IMR-90 (cell line): Measurements from ENCODE around the gene USP24. TPM values are rescaled to one million over a fixed set of nuclear protein-coding genes. Genes with fewer than 3 reads are reported as not detected.

Source experiments
- ATAC-seq: fragments of 200-7000 bp; cut with Tn5 transposase; 2 replicates; pipeline ENCODE4 v1.9.1; 2020; ENCODE audit warnings: low read depth, mild to moderate bottlenecking, moderate library complexity
- BruUV-seq: library from RNA; stranded (reverse); fragments of 400-500 nt; replicated peaks from 2 replicates; lab custom pipeline; 2021; lab: Mats Ljungman, UMichigan
- CTCF ChIA-PET: fragments of 300-600 bp; formaldehyde crosslinking; extraction: SDS; loops from one replicate; lab custom pipeline; 2021; ENCODE audit warnings: antibody characterized with exemption; lab: Yijun Ruan, JAX
- POLR2A ChIA-PET: fragments of 300-600 bp; sonication (Branson Sonifier 250); formaldehyde crosslinking; loops from one replicate; lab custom pipeline; 2022; ENCODE audit warnings: antibody characterized with exemption; ENCODE audit not compliant: unreplicated experiment; lab: Charles Lee
- DNase-seq: peaks from one replicate; pipeline ENCODE4 v3.0.0; 2013
- H2AFZ ChIP-seq: replicated peaks from 2 replicates; pipeline ENCODE3; 2013; ENCODE audit warnings: low read length, mild to moderate bottlenecking; ENCODE audit not compliant: poor library complexity
- H2AK5ac ChIP-seq: 2 replicates; pipeline ENCODE4 v1.6.1; 2013; ENCODE audit warnings: low read depth, low read length, inconsistent platforms
- H2AK9ac ChIP-seq: replicated peaks from 2 replicates; pipeline ENCODE3; 2013; ENCODE audit warnings: mild to moderate bottlenecking, low read depth, low read length, moderate library complexity; ENCODE audit not compliant: poor library complexity
- H2BK120ac ChIP-seq: 2 replicates; pipeline ENCODE4 v1.6.1; 2013; ENCODE audit warnings: low read depth, low read length, inconsistent platforms
- H2BK15ac ChIP-seq: 3 replicates; pipeline ENCODE4 v1.6.1; 2013; ENCODE audit warnings: low read depth, low read length, inconsistent platforms
- H2BK20ac ChIP-seq: 2 replicates; pipeline ENCODE4 v1.6.1; 2013; ENCODE audit warnings: low read depth, mild to moderate bottlenecking, inconsistent platforms, low read length, moderate library complexity
- H2BK5ac ChIP-seq: 2 replicates; pipeline ENCODE4 v1.6.1; 2013; ENCODE audit warnings: mild to moderate bottlenecking, low read depth, low read length, inconsistent platforms; ENCODE audit not compliant: poor library complexity, severe bottlenecking
- H3K14ac ChIP-seq: replicated peaks from 2 replicates; pipeline ENCODE4 v1.6.1; 2013; ENCODE audit warnings: low read depth, low read length, inconsistent platforms
- H3K18ac ChIP-seq: 2 replicates; pipeline ENCODE4 v1.6.1; 2013; ENCODE audit warnings: low read depth, low read length, control low read depth
- H3K23ac ChIP-seq: 2 replicates; pipeline ENCODE4 v1.6.1; 2013; ENCODE audit warnings: low read depth, low read length, inconsistent platforms
- H3K27ac ChIP-seq: 2 replicates; pipeline ENCODE4 v1.5.1; 2013; ENCODE audit warnings: mild to moderate bottlenecking, control low read depth, low read length; ENCODE audit not compliant: insufficient read depth
- H3K27me3 ChIP-seq: 2 replicates; pipeline ENCODE4 v1.6.1; 2013; ENCODE audit warnings: low read length; ENCODE audit not compliant: control insufficient read depth, insufficient read depth
- H3K36me3 ChIP-seq: 2 replicates; pipeline ENCODE4 v1.6.1; 2013; ENCODE audit warnings: low read length, mixed read lengths; ENCODE audit not compliant: control insufficient read depth, insufficient read depth
- H3K4ac ChIP-seq: 2 replicates; pipeline ENCODE4 v1.6.1; 2013; ENCODE audit warnings: low read depth, low read length, inconsistent platforms
- H3K4me1 ChIP-seq: 2 replicates; pipeline ENCODE4 v1.6.1; 2013; ENCODE audit warnings: low read length, mixed read lengths; ENCODE audit not compliant: control insufficient read depth, insufficient read depth
- H3K4me2 ChIP-seq: 2 replicates; pipeline ENCODE4 v1.6.1; 2013; ENCODE audit warnings: low read depth, mild to moderate bottlenecking, control low read depth, low read length, moderate library complexity
- H3K4me3 ChIP-seq: 2 replicates; pipeline ENCODE4 v1.5.1; 2013; ENCODE audit warnings: low read depth, mild to moderate bottlenecking, control low read depth, low read length, moderate library complexity; ENCODE audit not compliant: insufficient read depth
- H3K56ac ChIP-seq: 2 replicates; pipeline ENCODE4 v1.6.1; 2013; ENCODE audit warnings: low read length, inconsistent platforms; ENCODE audit not compliant: insufficient read depth; ENCODE audit errors: extremely low read depth
- H3K79me1 ChIP-seq, 2 experiments: 2 replicates each; pipeline ENCODE4 v1.6.1; 2013; ENCODE audit warnings: low read length in 2 of 2, inconsistent platforms in 1 of 2, low read depth in 1 of 2
- H3K9ac ChIP-seq: 2 replicates; pipeline ENCODE4 v1.6.1; 2013; ENCODE audit warnings: low read depth, low read length, control low read depth
- H3K9me1 ChIP-seq: 2 replicates; pipeline ENCODE4 v1.6.1; 2013; ENCODE audit warnings: low read length, inconsistent platforms; ENCODE audit not compliant: insufficient read depth
- H3K9me3 ChIP-seq: 2 replicates; pipeline ENCODE4 v1.6.1; 2013; ENCODE audit warnings: low read length; ENCODE audit not compliant: control insufficient read depth, insufficient read depth
- H4K20me1 ChIP-seq: 2 replicates; pipeline ENCODE4 v1.6.1; 2013; ENCODE audit warnings: low read length, inconsistent platforms; ENCODE audit not compliant: insufficient read depth
- H4K5ac ChIP-seq: 2 replicates; pipeline ENCODE4 v1.6.1; 2013; ENCODE audit warnings: mild to moderate bottlenecking, low read depth, low read length, control low read depth
- H4K8ac ChIP-seq, 2 experiments: 2 replicates each; pipeline ENCODE4 v1.6.1; 2013; ENCODE audit warnings: low read depth in 2 of 2, low read length in 2 of 2, control low read depth in 1 of 2, inconsistent platforms in 1 of 2
- H4K91ac ChIP-seq: 2 replicates; pipeline ENCODE4 v1.6.1; 2013; ENCODE audit warnings: low read depth, low read length, inconsistent platforms; ENCODE audit not compliant: insufficient read depth
- BHLHE40 ChIP-seq: fragments of 150-350 bp; IDR thresholded peaks from 2 replicates; pipeline ENCODE4 v1.6.1; 2016; ENCODE audit warnings: mild to moderate bottlenecking, low read depth, low read length
- CHD1 ChIP-seq: IDR thresholded peaks from 2 replicates; pipeline ENCODE4 v1.6.1; 2012; ENCODE audit warnings: low read depth, low read length, improper control_type of control experiment
- FOS ChIP-seq: fragments of 150-350 bp; IDR thresholded peaks from 2 replicates; pipeline ENCODE4 v1.6.1; 2016; ENCODE audit warnings: low read depth, low read length
- MAFK ChIP-seq: IDR thresholded peaks from 2 replicates; pipeline ENCODE4 v1.6.1; 2012; ENCODE audit warnings: low read depth, low read length, improper control_type of control experiment
- MAZ ChIP-seq: IDR thresholded peaks from 2 replicates; pipeline ENCODE4 v1.6.1; 2012; ENCODE audit warnings: low read depth, mild to moderate bottlenecking, low read length, improper control_type of control experiment, moderate library complexity, borderline replicate concordance
- SMC3 ChIP-seq: fragments of 150-350 bp; IDR thresholded peaks from 2 replicates; pipeline ENCODE4 v1.6.1; 2016; ENCODE audit warnings: low read depth, mild to moderate bottlenecking, antibody characterized with exemption, low read length, moderate library complexity
- WGBS, 2 experiments: methylation state at CpG; one replicate each; pipeline versions ENCODE4 v1.1.5 to v1.1.7; 2013; ENCODE audit warnings: missing lambda C conversion rate in 2 of 2; ENCODE audit not compliant: insufficient read length in 1 of 2; ENCODE audit errors: extremely low coverage in 2 of 2; 5-methylcytosine and 5-hydroxymethylcytosine counted together
- dilution Hi-C: fragments of 300-500 bp; cut with HindIII; formaldehyde crosslinking; loops from one replicate; pipeline ENCODE4 v1.14.3; 2018; ENCODE audit warnings: low sequenced_read_pairs; ENCODE audit not compliant: unreplicated experiment
- in situ Hi-C: fragments of 300-500 bp; cut with MboI; formaldehyde crosslinking; loops from 3 replicates; pipeline ENCODE4 v1.14.3; 2019; ENCODE audit warnings: low sequenced_read_pairs, inconsistent platforms, mixed read lengths
- intact Hi-C: fragments of 100-400 bp; cut with micrococcal nuclease; formaldehyde crosslinking; loops from 2 replicates; pipeline ENCODE4 v1.10.0; 2022
- polyA plus RNA-seq, 3 experiments: library from polyadenylated mRNA; depleted of rRNA; stranded (reverse); fragments of >200 nt; gene quantifications; 2 replicates each; pipeline ENCODE4 v1.2.3, GENCODE V29; 2012; ENCODE audit warnings: low replicate concordance in 1 of 3
- total RNA-seq: library from RNA; depleted of rRNA; stranded (reverse); fragments of >200 nt; gene quantifications from 2 replicates; pipeline ENCODE4 v1.2.3, GENCODE V29; 2012

USP24 gene
- total and polyA plus RNA-seq, 2 of the 4 experiments (the other 2 are of a cell fraction): 8.4 to 36.7 TPM

DNA sequence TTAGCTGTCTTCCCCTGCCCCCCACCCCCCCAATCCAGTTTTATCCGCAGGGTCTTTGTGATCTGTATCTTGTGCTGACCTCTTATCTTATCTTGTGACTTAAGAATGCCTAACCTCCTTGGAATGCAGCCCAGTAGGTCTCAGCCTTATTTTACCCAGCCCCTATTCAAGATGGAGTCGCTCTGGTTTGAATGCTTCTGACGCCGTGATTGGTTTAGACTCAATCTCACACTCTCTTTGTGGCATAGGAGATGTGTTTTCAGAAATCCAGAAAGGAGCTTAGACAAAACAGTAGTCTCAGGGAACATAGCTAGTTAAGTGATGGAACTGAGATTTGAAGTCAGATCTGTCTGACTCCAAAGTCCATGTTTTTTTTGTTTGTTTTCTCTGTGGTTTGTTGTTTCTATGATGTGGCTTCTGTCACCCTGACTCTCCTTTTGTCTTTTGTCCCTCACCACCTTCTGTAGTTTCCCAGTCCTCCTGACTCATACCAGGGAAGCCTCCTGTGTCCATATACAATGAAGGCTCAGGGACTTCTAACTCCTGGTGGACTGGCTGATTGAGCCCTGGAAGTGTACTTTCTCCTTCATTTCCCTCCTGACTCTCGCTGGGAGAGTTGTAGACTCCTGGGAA, 18.1 kb upstream of the USP24 start:
- BruUV-seq: no TSS peak
- no peak overlapping the region for H3K27ac ChIP-seq
- H4K8ac ChIP-seq: peak overlapping the region in 1 of 2 experiments; percentile 48; a peak in 2 of 4 replicates
- POLR2A ChIA-PET: no interaction called here
- H3K9ac ChIP-seq: no peak overlapping the region
- TF ChIP-seq MAFK (no peak), FOS (no peak), SMC3 (no peak), MAZ (no peak), BHLHE40 (no peak), CHD1 (no peak)
- no peaks in the 10 kb centered on the region for H3K36me3 ChIP-seq
- H3K9me1 ChIP-seq: peaks cover 3% of the 10 kb centered on the region; the same call in 1 of the 2 replicates
- peak overlapping the region; percentile 24 for H4K91ac ChIP-seq
- DNase-seq (peak; percentile 32), ATAC-seq (no peak; the same call in 1 of the 2 replicates)
- WGBS, 2 experiments: no CpG with 5 or more reads among the region's 5 CpGs
- no peaks in the 10 kb centered on the region; the same call in 1 of the 2 replicates for H3K27me3 ChIP-seq
- no peaks in the 10 kb centered on the region for H4K20me1 ChIP-seq
- CTCF ChIA-PET: no interaction called here
- peak overlapping the region; percentile 49; the same call in 1 of the 2 replicates for H2AK5ac ChIP-seq
- dilution Hi-C loops (no loop called here), in situ Hi-C loops (no loop called here), intact Hi-C loops (no loop called here)
- no peak overlapping the region for H2BK120ac ChIP-seq
- no peaks in the 10 kb centered on the region for H3K79me1 ChIP-seq
- no peaks in the 10 kb centered on the region for H3K9me3 ChIP-seq
- H2AK9ac ChIP-seq: peak overlapping the region; percentile 30
- H3K23ac ChIP-seq: no peak overlapping the region
- H3K4ac ChIP-seq: peak overlapping the region; percentile 71
- H2BK5ac ChIP-seq: no peak overlapping the region
- peak overlapping the region; percentile 39; the same call in 1 of the 2 replicates for H3K18ac ChIP-seq
- peak overlapping the region; percentile 45 for H2AFZ ChIP-seq
- H3K4me1 ChIP-seq: peaks cover 4% of the 10 kb centered on the region
- H4K5ac ChIP-seq: peak overlapping the region; percentile 73; the same call in 1 of the 2 replicates
- peak overlapping the region; percentile 68; the same call in 1 of the 3 replicates for H2BK15ac ChIP-seq
- 0 out of 2 replicates have a peak overlapping the region, but pooled peaks have one; percentile 14 for H2BK20ac ChIP-seq
- no peak overlapping the region for H3K4me2 ChIP-seq
- no peak overlapping the region for H3K56ac ChIP-seq
- 0 out of 2 replicates have a peak overlapping the region, but pooled peaks have one; percentile 15 for H3K14ac ChIP-seq
- H3K4me3 ChIP-seq: no peak overlapping the region
